Endothelial cell of umbilical vein (primary cell): ENCODE data around the gene NTF3.

ENCODE experiments used
- EZH2 ChIP-seq: IDR thresholded peaks from 2 replicates; pipeline ENCODE4 v1.6.1; 2012; ENCODE audit warnings: borderline replicate concordance, low read depth, mild to moderate bottlenecking, moderate library complexity, low read length, inconsistent platforms; ENCODE audit not compliant: severe bottlenecking
- MYC ChIP-seq: IDR thresholded peaks from one replicate; pipeline ENCODE4 v1.6.1; 2011; ENCODE audit warnings: mild to moderate bottlenecking, low read depth, low read length
- POLR2A ChIP-seq: IDR thresholded peaks from 2 replicates; pipeline ENCODE4 v1.6.1; 2012; ENCODE audit warnings: low read depth, mild to moderate bottlenecking, control low read depth, low read length
- TF ChIP-seq, protein P1 (sequence below), 2 donors: IDR thresholded peaks; 1 replicate in 1 of 2; 2 replicates in 1 of 2; pipeline ENCODE4 v1.5.1; 2011; ENCODE audit warnings: low read length in 2 of 2, mild to moderate bottlenecking in 2 of 2, moderate library complexity in 2 of 2, control low read depth in 1 of 2, inconsistent platforms in 1 of 2, low read depth in 1 of 2; ENCODE audit not compliant: insufficient read depth in 1 of 2; ENCODE audit errors: extremely low read depth in 1 of 2
- TF ChIP-seq, protein P2 (sequence below): IDR thresholded peaks from 2 replicates; pipeline ENCODE4 v1.6.1; 2011; ENCODE audit not compliant: insufficient read depth, insufficient read length

DNA sequence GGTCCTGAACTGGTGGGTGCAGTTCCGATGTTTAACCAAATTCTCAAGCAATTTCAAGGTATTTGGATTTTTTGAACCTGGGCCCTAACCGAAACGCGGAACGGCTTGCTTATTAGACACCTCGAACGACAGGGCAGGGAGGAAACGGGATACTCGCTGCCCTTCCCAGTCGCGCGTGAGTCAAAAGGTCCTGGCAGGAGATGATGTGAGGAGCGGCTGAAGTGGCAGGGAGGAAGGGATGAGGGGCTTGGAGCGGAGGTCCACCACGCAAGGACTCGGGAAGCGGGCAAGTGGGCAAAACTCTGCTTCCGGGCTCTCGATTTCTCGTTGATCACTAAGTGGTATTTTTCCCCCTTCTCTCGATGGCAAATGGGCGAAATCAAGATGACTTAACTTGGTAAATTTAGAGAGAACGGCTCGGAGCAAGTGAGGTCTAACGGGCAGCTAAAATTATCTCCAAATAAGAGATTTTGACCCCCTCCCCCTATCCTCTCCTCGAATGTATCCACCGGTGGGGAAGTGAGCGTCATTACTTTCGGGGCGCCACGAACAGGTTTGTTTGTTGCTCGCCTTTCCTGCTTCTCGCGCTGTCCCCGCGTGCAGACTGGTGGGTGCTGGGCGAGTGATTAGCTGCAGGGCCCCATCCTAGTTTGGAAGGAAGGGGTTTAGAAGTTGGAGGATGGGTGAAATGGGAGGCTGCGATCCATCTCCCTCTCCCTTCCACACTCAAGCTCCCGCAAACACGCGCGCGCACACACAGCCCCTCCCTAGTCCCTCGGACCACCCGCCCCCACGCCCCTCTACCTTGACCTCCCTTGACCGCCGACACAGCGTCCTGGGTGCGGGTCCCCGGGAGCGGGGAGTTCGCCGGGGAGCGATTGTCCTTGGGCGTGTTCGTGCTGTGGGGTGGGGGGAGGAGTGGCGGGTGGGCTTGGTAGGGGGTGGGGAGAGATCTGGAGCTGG lies 986 bp upstream of the NTF3 start:
- TF ChIP-seq MYC (no peak), POLR2A (no peak), EZH2 (peak; percentile 66)
- TF ChIP-seq, protein P1, sequence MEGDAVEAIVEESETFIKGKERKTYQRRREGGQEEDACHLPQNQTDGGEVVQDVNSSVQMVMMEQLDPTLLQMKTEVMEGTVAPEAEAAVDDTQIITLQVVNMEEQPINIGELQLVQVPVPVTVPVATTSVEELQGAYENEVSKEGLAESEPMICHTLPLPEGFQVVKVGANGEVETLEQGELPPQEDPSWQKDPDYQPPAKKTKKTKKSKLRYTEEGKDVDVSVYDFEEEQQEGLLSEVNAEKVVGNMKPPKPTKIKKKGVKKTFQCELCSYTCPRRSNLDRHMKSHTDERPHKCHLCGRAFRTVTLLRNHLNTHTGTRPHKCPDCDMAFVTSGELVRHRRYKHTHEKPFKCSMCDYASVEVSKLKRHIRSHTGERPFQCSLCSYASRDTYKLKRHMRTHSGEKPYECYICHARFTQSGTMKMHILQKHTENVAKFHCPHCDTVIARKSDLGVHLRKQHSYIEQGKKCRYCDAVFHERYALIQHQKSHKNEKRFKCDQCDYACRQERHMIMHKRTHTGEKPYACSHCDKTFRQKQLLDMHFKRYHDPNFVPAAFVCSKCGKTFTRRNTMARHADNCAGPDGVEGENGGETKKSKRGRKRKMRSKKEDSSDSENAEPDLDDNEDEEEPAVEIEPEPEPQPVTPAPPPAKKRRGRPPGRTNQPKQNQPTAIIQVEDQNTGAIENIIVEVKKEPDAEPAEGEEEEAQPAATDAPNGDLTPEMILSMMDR (IDR thresholded peaks at IDR 0.05; ENCODE audit: extremely low read depth in 1 of 2, insufficient read depth in 1 of 2, low read depth in 1 of 2, low read length in 2 of 2), result no peak
- TF ChIP-seq, protein P2, sequence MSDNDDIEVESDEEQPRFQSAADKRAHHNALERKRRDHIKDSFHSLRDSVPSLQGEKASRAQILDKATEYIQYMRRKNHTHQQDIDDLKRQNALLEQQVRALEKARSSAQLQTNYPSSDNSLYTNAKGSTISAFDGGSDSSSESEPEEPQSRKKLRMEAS, result no peak
